GM21528 (cell line): ENCODE data around the gene TNFRSF13B.
"Not testable (repeated sequence)": the region's sequence is repeated elsewhere in the genome, so short reads cannot be mapped to it uniquely, and the experiment has no call there.

Experiments used
- ATAC-seq: cut with Tn5 transposase; IDR thresholded peaks from one replicate; pipeline ENCODE4 v1.9.1; 2021; ENCODE audit warnings: mild to moderate bottlenecking, moderate library complexity; ENCODE audit not compliant: unreplicated experiment, low FRiP score

TNFRSF13B gene

DNA sequence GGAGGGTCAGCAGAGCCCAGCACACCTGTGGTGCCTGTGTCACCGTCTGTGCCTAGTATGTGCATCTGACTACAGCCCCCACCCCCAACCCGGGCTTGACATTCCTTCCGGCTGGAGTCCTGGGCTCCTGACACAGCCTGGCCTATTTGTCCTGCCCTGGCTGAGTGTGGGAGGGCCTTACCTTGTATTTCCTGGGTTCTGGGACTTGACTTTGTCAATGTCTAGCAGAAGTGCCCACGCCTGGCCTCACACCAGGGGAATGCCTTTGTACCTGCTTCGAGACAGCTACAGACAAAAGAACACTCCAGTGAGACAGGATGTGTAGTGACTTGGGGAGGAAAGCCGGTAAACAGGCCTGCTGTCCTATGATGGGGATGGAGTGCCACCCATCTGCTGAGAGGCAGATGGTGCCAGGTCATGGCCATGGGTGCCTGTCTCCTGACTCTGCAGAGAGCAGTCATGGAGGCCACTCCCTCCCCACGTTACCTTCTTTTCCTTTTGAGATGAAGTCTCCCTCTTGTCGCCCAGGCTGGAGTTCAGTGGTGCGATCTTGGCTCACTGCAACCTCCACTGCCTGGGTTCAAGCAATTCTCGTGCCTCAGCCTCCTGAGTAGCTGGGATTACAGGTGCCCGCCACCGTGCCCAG is 42.8 kb downstream of the TNFRSF13B start:
- no peak for ATAC-seq

- ATAC-seq = no peak
Observed at GRCh38 chr17:16928406-16929034, 43.4 kb downstream of the TNFRSF13B start.

GRCh38 chr17:16927641-16928321 is 44.1 kb downstream of the TNFRSF13B start:
- ATAC-seq = no peak

DNA sequence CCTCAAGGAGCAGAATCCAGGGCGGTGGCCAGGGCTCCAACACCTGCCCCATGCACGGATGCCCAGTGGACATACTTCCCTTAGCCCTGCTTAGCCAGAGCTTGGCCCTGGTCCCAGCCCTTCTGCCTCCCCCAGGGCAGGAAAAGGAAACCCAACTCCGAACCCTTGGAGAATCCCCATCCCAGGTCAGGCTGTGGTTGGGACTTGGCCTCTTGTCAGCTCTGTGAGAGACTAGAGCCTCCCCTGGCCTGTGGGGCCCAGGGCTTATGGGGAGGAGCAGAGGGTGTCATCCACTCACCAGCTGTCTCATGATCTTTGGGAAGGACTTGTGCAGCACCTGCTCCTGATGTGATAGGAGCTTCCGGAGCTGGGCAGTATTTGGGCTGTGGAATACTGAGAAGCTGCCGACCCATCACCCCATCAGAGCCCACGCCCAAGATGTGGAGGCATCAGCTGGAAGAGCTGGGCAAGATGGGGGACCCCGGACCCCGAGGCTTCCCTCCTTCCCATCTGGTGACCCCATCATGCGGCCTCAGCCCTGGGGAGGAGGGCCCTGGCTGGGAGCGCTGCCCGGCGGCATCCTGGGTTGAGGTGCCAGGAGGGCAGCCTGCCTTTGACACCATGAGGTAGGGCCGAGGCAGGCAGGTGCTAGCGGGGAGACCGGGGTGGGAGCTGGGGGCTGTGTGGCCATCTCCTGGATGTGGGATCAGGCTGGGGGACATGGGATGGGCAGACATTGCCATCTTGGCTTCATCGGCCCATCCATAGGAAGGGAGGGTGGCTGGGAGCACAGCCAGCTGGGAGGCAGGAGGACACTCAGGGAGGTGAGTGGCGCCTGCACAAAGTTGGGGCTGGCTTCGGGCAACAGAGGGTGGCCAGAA is 45.1 kb downstream of the TNFRSF13B start:
- no peak for ATAC-seq

DNA sequence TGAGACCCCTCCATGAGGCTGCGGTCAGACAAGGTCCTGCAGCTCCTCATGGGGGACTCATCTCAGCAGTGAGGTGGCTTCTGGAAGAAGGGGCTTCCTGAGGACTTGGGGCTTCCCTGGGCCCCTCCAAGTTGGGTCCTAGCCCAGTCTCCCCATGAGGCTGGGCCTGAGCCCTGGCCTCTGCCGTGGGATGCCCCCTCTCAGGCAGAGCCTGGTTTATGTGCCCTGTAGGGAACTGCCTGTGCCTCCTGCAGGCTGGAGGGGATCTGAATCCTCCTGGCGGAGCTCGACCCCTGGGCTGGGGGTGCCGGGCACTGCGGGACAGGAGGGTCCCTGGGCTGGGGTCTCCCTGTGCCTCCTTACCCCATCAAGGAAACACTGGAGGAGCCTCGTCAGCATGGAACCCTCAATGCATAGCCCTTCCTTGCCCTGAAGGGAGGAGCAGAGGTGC is 45.8 kb downstream of the TNFRSF13B start:
- no peak for ATAC-seq

DNA sequence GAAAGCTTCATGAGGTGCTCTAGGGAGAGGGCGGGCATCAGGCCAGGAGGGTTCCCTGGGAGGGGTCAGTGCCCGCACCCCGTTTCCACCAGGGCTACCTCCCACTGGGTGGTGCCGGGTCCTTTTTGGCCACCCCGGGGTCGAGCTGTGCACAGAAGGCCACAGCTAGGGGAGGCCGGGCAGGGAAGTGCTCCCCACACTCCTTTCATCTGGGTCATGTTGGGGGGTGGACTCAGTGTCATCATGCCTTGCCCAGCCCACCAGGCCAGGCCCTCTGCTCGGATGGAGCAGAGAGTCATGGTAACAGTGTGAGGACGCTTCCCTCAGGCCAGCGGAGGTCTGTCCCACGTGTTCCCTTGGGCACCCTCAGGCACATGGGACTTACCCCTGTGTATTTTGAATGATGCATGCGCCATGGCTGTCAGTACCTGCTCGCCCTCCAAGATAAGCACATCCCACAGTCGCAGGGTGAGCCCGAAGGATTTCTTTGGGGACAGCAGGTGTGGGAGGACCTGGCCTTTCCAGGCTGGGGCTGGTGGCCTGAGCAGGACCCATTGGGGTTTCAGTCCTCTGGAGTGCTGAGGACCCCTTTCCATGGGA is 46.4 kb downstream of the TNFRSF13B start:
- no peak for ATAC-seq

DNA sequence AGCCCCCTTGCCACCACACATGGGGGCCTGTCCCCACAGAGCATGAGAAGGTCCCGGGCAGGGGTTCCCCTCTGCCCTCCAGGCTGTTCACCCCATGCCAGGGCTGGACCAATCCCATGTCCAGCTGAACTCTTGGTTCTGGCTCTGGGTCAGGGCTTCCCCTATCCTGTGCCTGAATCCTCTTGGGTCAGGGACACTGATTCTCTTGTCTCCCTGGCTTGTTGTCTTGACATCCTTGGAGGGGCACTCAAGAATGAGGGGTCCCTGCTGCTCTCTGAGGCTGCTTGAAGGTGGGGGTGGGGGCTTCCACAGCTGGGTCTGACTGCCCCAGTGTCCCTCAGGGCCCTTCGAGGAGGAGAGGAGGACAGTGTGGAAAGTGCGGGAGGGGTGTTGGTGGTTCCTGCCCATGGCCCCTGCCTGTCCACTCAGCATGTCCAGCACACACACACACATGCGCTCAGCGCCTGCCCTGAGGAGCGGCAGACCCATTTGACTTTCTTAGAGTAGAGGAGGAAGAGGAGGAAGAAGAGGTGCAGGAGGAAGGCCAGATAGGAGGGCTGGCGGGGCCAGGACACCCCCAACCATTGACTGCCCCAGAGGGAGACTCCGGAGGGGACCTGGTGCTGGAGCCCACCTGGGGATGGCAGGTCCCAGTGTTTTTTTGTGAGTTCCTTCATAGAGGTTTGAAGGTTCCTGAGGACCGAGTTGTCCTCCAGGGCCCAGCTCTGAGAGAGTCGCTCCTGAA is 47.0 kb downstream of the TNFRSF13B start:
- ATAC-seq = no peak

GRCh38 chr17:16923904-16924695 is 47.8 kb downstream of the TNFRSF13B start:
- no peak for ATAC-seq

DNA sequence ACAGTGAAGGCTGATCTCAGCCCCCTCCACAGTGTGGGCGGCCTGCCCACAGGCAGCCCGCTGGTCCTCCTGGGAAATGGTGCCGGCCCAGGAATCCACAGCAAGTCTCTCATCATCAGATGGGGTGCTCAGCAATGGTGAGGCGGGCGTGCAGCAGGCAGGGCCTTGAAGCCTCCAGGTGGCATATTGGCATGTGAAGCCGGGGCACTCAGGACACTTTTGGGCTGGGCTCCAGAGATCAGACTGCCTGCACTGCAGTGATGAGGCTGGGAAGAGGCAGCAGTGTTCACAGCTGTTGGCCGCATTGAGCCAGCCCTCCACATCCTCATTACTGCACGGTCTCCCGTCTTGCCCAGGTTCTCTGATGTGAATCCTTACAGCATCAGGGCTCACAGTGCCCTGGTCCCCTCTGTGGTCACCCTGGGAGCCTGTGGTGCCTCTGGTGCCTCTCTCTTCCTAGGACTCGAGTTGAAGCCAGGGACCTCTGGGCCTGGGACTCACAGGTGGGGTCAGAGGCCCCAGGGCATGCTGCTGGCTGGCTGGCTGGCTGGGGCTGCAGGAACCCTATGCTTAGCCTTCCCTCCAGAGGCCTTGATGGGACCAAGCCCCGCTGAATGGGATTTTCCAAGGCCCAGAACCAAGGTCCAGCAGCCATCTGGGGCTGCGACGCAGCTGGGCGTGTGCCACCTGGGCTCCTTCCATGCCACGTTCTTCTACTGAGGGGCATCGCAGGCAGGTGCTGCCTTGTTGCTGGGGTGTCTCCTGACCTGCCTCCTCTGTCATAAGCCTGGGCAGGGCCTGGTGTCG is 48.6 kb downstream of the TNFRSF13B start:
- no peak for ATAC-seq

GRCh38 chr17:16922386-16923096 is 49.4 kb downstream of the TNFRSF13B start:
- ATAC-seq = no peak

DNA sequence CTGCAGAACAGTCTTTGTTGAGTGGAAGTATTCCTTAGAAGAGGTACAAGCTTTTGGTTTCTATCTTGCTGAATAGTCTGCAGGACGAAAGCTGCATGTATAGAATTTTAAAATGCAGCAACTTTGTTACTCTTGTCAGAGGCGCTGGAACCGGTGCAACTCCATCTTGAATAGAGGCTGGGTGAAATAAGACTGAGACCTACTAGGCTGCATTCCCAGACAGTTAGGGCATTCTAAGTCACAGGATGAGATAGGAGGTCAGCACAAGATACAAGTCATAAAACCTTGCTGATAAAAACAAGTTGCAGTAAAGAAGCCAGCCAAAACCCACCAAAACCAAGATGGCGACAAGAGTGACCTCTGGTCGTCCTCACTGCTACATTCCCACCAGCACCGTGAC is 50.5 kb downstream of the TNFRSF13B start:
- ATAC-seq = not testable (repeated sequence)

GRCh38 chr17:16920628-16921020 is 51.3 kb downstream of the TNFRSF13B start:
- no peak for ATAC-seq

- no peak for ATAC-seq
Observed at GRCh38 chr17:16919663-16920627, 52.0 kb downstream of the TNFRSF13B start.

- no peak for ATAC-seq
Observed at GRCh38 chr17:16918443-16918842, 53.5 kb downstream of the TNFRSF13B start.

DNA sequence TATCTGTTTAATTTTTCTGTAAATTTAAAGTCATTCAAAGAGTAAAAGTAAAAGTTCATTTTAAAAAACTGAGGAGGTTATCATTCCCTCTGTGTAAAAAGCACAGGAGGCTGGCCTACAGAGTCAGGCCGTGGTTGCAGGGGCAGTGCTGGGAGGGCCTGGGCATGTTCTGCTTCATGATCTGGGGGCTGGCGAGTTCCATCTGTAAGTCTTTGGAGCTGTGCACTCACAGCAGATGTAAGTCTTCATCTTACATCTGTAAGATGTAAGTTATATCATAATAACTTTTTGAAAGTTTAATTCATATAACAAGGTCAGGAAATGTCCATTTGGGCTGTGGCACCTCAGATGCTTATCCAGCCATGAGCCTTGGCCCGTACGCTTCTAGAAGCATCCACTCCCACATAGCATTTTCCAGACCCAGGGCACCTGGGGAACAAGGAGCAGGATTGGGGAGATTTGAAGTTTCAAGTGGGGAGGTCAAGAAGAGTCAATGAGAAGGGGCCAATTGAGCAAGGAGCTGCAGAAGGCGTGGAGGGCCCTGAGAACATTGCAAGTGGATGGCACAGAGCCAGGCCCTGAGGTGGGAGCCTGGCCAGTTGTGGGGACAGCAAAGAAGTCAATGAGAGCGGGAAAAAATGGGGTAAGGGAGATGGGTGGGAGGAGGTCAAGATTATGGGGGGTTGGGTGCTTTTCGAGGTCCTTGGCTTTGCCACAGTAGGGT is 54.1 kb downstream of the TNFRSF13B start:
- ATAC-seq = no peak

DNA sequence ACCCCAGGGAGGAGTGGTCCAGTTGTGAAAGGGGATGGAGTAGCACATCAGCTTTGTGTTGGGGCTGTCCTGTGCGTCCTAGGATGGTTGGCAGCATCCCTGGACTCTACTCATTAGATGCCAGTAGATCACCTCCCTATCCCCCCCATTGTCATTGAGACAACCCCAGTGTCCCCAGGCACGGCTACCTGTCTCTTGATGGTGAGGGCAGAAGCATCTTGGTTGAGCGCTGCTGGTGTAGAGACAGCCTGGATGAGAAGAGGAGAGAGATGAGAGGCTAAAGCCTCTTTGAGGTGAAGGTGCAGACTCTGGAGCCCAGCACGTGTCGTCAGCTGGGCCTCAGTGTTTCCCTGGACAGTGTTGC is 55.4 kb downstream of the TNFRSF13B start:
- no peak for ATAC-seq
